ENCODE measurements around the gene CACHD1.
"Not testable (repeated sequence)": the region's sequence is repeated elsewhere in the genome, so short reads cannot be mapped to it uniquely, and the experiment has no call there.

The CACHD1 gene

GRCh38 chr1:64498325-64498724, 28.4 kb downstream of the CACHD1 start:
- no peak for DNase-seq

- no peak for DNase-seq
These were observed 29.1 kb downstream of the CACHD1 start for GRCh38 chr1:64499011-64499410.

- no peak for DNase-seq
These were observed 30.0 kb downstream of the CACHD1 start for GRCh38 chr1:64499966-64500365.

- no peak for DNase-seq
These were observed 32.2 kb downstream of the CACHD1 start for GRCh38 chr1:64502083-64502482.

GRCh38 chr1:64502931-64503330, 33.0 kb downstream of the CACHD1 start:
- no peak for DNase-seq

GRCh38 chr1:64505232-64505943, 35.5 kb downstream of the CACHD1 start:
- peak; percentile 51 for DNase-seq

- no peak for DNase-seq
These were observed 36.2 kb downstream of the CACHD1 start for GRCh38 chr1:64505944-64506655.

- DNase-seq = no peak
These were observed 38.7 kb downstream of the CACHD1 start for GRCh38 chr1:64508629-64509028.

GRCh38 chr1:64511044-64511443, 41.1 kb downstream of the CACHD1 start:
- DNase-seq = no peak

- not testable (repeated sequence) for DNase-seq
These were observed 42.3 kb downstream of the CACHD1 start for GRCh38 chr1:64512206-64512605.

GRCh38 chr1:64513545-64513944, 43.6 kb downstream of the CACHD1 start:
- no peak for DNase-seq

- no peak for DNase-seq
These were observed 44.4 kb downstream of the CACHD1 start for GRCh38 chr1:64514197-64514765.

- DNase-seq = no peak
These were observed 45.5 kb downstream of the CACHD1 start for GRCh38 chr1:64515427-64515826.

- no peak for DNase-seq
These were observed 46.4 kb downstream of the CACHD1 start for GRCh38 chr1:64516301-64516700.

GRCh38 chr1:64516803-64517568, 47.1 kb downstream of the CACHD1 start:
- no peak for DNase-seq

GRCh38 chr1:64517640-64518039, 47.7 kb downstream of the CACHD1 start:
- DNase-seq = no peak

GRCh38 chr1:64518692-64519481, 49.0 kb downstream of the CACHD1 start:
- no peak for DNase-seq

- DNase-seq = no peak
These were observed 50.0 kb downstream of the CACHD1 start for GRCh38 chr1:64519901-64520300.

- DNase-seq = no peak
These were observed 52.8 kb downstream of the CACHD1 start for GRCh38 chr1:64522740-64523139.

- DNase-seq = no peak
These were observed 53.7 kb downstream of the CACHD1 start for GRCh38 chr1:64523413-64524337.

GRCh38 chr1:64524614-64525013, 54.7 kb downstream of the CACHD1 start:
- no peak for DNase-seq

All from effector CD8-positive, alpha-beta T cell (primary cell).